K562 (cell line): ENCODE data around the gene GAB2.

Experiments
- CTCF ChIP-seq, 3 experiments: IDR thresholded peaks in 2 of 3; conservative IDR thresholded peaks in 1 of 3; 2 replicates each; pipeline ENCODE4 v1.5.1; 2011 to 2012; ENCODE audit warnings: low read length in 3 of 3, mild to moderate bottlenecking in 3 of 3, control low read depth in 2 of 3, improper control_type of control experiment in 1 of 3, inconsistent platforms in 1 of 3, low read depth in 1 of 3, mixed read lengths in 1 of 3, moderate library complexity in 1 of 3; ENCODE audit not compliant: insufficient read depth in 2 of 3
- POLR2A ChIP-seq: fragments of 450-650 bp; conservative IDR thresholded peaks from 2 replicates; pipeline ENCODE4 v1.6.1; 2016

GRCh38 chr11:78210000-78210608 is 207.5 kb downstream of the GAB2 start:
- TF ChIP-seq CTCF (IDR thresholded peaks at IDR 0.05 in 2 of 3, conservative IDR thresholded peaks at IDR 0.05 in 1 of 3; ENCODE audit: insufficient read depth in 2 of 3, low read depth in 1 of 3, low read length in 3 of 3) (no peak), POLR2A (no peak)
